Measurements from ENCODE around the gene HCFC1R1. TPM values are rescaled to one million over a fixed set of nuclear protein-coding genes. Genes with fewer than 3 reads are reported as not detected.
"Not testable (repeated sequence)": the region's sequence is repeated elsewhere in the genome, so short reads cannot be mapped to it uniquely, and the experiment has no call there.

Gene HCFC1R1
- total RNA-seq, 1 experiment from 2014 or later: 20.4 TPM

DNA sequence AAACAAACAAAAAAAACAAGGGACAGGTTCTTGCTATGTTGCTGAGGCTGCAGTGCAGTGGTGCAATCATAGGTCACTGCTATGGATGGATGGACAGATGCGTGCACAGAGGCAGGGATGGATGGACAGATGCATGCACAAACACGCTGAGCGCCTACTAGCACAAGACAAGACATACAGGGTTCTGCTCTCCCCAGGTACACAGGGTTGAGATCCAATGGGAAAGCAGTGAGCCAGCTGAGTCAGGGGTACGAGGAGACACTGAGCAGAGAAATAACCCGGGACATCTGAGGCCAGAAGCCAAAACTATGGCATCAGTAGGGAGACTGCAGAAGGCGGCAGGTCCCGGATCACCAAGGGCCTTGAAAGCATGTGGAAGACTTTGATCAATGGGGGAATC, 47.9 kb upstream of the HCFC1R1 start:
- peaks cover 20% of the 10 kb centered on the region for H3K27me3 Mint-ChIP-seq (ENCODE audit: insufficient read depth, unreplicated experiment)
- H3K36me3 Mint-ChIP-seq (ENCODE audit: insufficient read depth, unreplicated experiment): no peaks in the 10 kb centered on the region
- POLR2A ChIA-PET: no interaction called here
- H3K27ac Mint-ChIP-seq (ENCODE audit: low read depth, unreplicated experiment): no peak overlapping the region
- CTCF ChIA-PET: interaction anchor here (0.6 kb wide), 1 partner anchor 94 kb away, joined by 3 read pairs; no protein-coding TSS in a partner anchor
- no peak for TF ChIP-seq CTCF (IDR thresholded peaks at IDR 0.05; ENCODE audit: unreplicated experiment)
- intact Hi-C loops (cut with micrococcal nuclease): no loop called here
- H3K4me3 Mint-ChIP-seq (ENCODE audit: unreplicated experiment): no peak overlapping the region
- no peak for DNase-seq (ENCODE audit: unreplicated experiment)
- no TSS peak for BruUV-seq (replicated peaks)
- no peaks in the 10 kb centered on the region for H3K4me1 Mint-ChIP-seq (ENCODE audit: insufficient read depth, unreplicated experiment)
- no peaks in the 10 kb centered on the region for H3K9me3 Mint-ChIP-seq (ENCODE audit: unreplicated experiment)

GRCh38 chr16:3070608-3071111, 46.9 kb upstream of the HCFC1R1 start:
- Mint-ChIP-seq H3K36me3 (ENCODE audit: insufficient read depth, unreplicated experiment) (no peaks in the 10 kb centered on the region), H3K27me3 (ENCODE audit: insufficient read depth, unreplicated experiment) (peaks cover 20% of the 10 kb centered on the region), H3K27ac (ENCODE audit: low read depth, unreplicated experiment) (no peak overlapping the region), H3K4me3 (ENCODE audit: unreplicated experiment) (no peak overlapping the region), H3K4me1 (ENCODE audit: insufficient read depth, unreplicated experiment) (peaks cover 5% of the 10 kb centered on the region), H3K9me3 (ENCODE audit: unreplicated experiment) (no peaks in the 10 kb centered on the region)
- BruUV-seq (replicated peaks): no TSS peak
- intact Hi-C loops (cut with micrococcal nuclease): no loop called here
- POLR2A ChIA-PET: no interaction called here
- no peak for DNase-seq (ENCODE audit: unreplicated experiment)
- CTCF ChIA-PET: no interaction called here
- no peak for TF ChIP-seq CTCF (IDR thresholded peaks at IDR 0.05; ENCODE audit: unreplicated experiment)

GRCh38 chr16:3069146-3069545, 45.4 kb upstream of the HCFC1R1 start:
- intact Hi-C loops (cut with micrococcal nuclease); H3K36me3 Mint-ChIP-seq (ENCODE audit: insufficient read depth, unreplicated experiment); BruUV-seq (replicated peaks); POLR2A ChIA-PET; DNase-seq (ENCODE audit: unreplicated experiment); H3K27ac Mint-ChIP-seq (ENCODE audit: low read depth, unreplicated experiment); H3K4me3 Mint-ChIP-seq (ENCODE audit: unreplicated experiment); H3K9me3 Mint-ChIP-seq (ENCODE audit: unreplicated experiment): not testable (repeated sequence)
- CTCF ChIA-PET: interaction anchor here (1.3 kb wide), 1 partner anchor 11 kb away, joined by 4 read pairs; no protein-coding TSS in a partner anchor
- peaks cover 14% of the 10 kb centered on the region for H3K27me3 Mint-ChIP-seq (ENCODE audit: insufficient read depth, unreplicated experiment)
- H3K4me1 Mint-ChIP-seq (ENCODE audit: insufficient read depth, unreplicated experiment): peaks cover 11% of the 10 kb centered on the region

DNA sequence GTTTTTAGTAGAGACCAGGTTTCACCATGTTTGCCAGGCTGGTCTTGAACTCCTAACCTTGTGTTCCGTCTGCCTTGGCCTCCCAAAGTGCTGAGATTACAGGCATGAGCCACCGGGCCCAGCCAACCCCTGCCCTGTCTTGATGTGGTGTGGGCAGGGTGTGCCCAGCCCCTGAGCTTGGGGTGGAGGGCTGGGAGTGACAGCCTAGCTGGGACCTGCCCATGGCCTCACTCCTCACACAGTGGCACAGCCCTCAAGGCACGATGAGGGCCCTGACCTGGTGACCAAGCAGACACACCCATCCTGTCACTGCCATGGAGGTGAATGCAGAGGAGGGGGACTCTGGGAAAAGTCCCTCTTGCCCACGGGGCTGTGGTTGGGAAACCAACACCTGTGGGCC, 44.7 kb upstream of the HCFC1R1 start:
- intact Hi-C loops (cut with micrococcal nuclease): no loop called here
- Mint-ChIP-seq H3K27ac (ENCODE audit: low read depth, unreplicated experiment) (no peak overlapping the region), H3K36me3 (ENCODE audit: insufficient read depth, unreplicated experiment) (no peaks in the 10 kb centered on the region), H3K4me3 (ENCODE audit: unreplicated experiment) (no peak overlapping the region), H3K9me3 (ENCODE audit: unreplicated experiment) (no peaks in the 10 kb centered on the region), H3K27me3 (ENCODE audit: insufficient read depth, unreplicated experiment) (peaks cover 7% of the 10 kb centered on the region), H3K4me1 (ENCODE audit: insufficient read depth, unreplicated experiment) (peaks cover 11% of the 10 kb centered on the region)
- no peak for TF ChIP-seq CTCF (IDR thresholded peaks at IDR 0.05; ENCODE audit: unreplicated experiment)
- DNase-seq (ENCODE audit: unreplicated experiment): no peak
- ChIA-PET POLR2A (no interaction called here), CTCF (interaction anchor here (1.3 kb wide), 1 partner anchor 10 kb away, joined by 4 read pairs; no protein-coding TSS in a partner anchor)
- BruUV-seq (replicated peaks): no TSS peak

- Mint-ChIP-seq H3K27me3 (ENCODE audit: insufficient read depth, unreplicated experiment) (no peaks in the 10 kb centered on the region), H3K9me3 (ENCODE audit: unreplicated experiment) (no peaks in the 10 kb centered on the region), H3K4me3 (ENCODE audit: unreplicated experiment) (no peak overlapping the region), H3K27ac (ENCODE audit: low read depth, unreplicated experiment) (no peak overlapping the region), H3K36me3 (ENCODE audit: insufficient read depth, unreplicated experiment) (no peaks in the 10 kb centered on the region), H3K4me1 (ENCODE audit: insufficient read depth, unreplicated experiment) (peaks cover 11% of the 10 kb centered on the region)
- POLR2A ChIA-PET: no interaction called here
- BruUV-seq (replicated peaks): no TSS peak
- intact Hi-C loops (cut with micrococcal nuclease): no loop called here
- TF ChIP-seq CTCF (IDR thresholded peaks at IDR 0.05; ENCODE audit: unreplicated experiment): no peak
- no peak for DNase-seq (ENCODE audit: unreplicated experiment)
- CTCF ChIA-PET: interaction anchor here (0.9 to 1.0 kb wide), 2 partner anchors 35 to 63 kb away, joined by 3 to 5 read pairs; no protein-coding TSS in a partner anchor
These were observed 42.7 kb upstream of the HCFC1R1 start for GRCh38 chr16:3066440-3066748.
